ENCODE data around the gene DPYD. TPM values are rescaled to one million over a fixed set of nuclear protein-coding genes. Genes with fewer than 3 reads are reported as not detected.

The DPYD gene
- total RNA-seq, 4 donors from 2014 or later = 35.7 to 65.4 (median 43.7) TPM

- peaks cover 0 to 5% (median 0%) of the 10 kb centered on the region in 3 donors for H3K36me3 ChIP-seq
- H3K4me1 ChIP-seq = no peaks in the 10 kb centered on the region
- H3K4me3 ChIP-seq = no peak overlapping the region
- no peaks in the 10 kb centered on the region for H3K27me3 ChIP-seq
- WGBS, 2 donors = 63 to 66% methylated on average over 7 of the region's 7 CpGs
- peaks cover 0 to 3% (median 0%) of the 10 kb centered on the region in 4 donors for H3K9me3 ChIP-seq
- no peak overlapping the region for H3K27ac ChIP-seq
- DNase-seq (ENCODE audit: low spot score in 2 of 2) = no peak
- TF ChIP-seq CTCF (IDR thresholded peaks at IDR 0.05) (no peak), EP300 (IDR thresholded peaks at IDR 0.05) (no peak), POLR2A (IDR thresholded peaks at IDR 0.05) (no peak)
These were observed 50.2 kb downstream of the DPYD start for GRCh38 chr1:97870589-97870988.

- 46 to 48% methylated on average over 2 of the region's 2 CpGs for WGBS, 2 donors
- Histone ChIP-seq H3K27me3 (no peaks in the 10 kb centered on the region), H3K36me3 (peaks cover 0 to 5% (median 0%) of the 10 kb centered on the region in 3 donors), H3K4me3 (no peak overlapping the region), H3K9me3 (peaks cover 0 to 3% (median 0%) of the 10 kb centered on the region in 4 donors), H3K4me1 (no peaks in the 10 kb centered on the region), H3K27ac (no peak overlapping the region)
- no peak for TF ChIP-seq CTCF (IDR thresholded peaks at IDR 0.05)
- no peak for TF ChIP-seq EP300 (IDR thresholded peaks at IDR 0.05)
- TF ChIP-seq POLR2A (IDR thresholded peaks at IDR 0.05) = no peak
- no peak for DNase-seq (ENCODE audit: low spot score in 2 of 2)
These were observed 51.4 kb downstream of the DPYD start for GRCh38 chr1:97869441-97869840.

GRCh38 chr1:97867127-97867526 is 53.7 kb downstream of the DPYD start:
- Histone ChIP-seq H3K27ac (no peak overlapping the region), H3K27me3 (no peaks in the 10 kb centered on the region), H3K9me3 (peaks cover 0 to 3% (median 0%) of the 10 kb centered on the region in 4 donors), H3K4me1 (no peaks in the 10 kb centered on the region), H3K36me3 (no peaks in the 10 kb centered on the region), H3K4me3 (no peak overlapping the region)
- no peak for DNase-seq (ENCODE audit: low spot score in 2 of 2)
- 96% methylated on average over 4 of the region's 4 CpGs for WGBS, 2 donors
- no peak for TF ChIP-seq CTCF (IDR thresholded peaks at IDR 0.05)
- no peak for TF ChIP-seq EP300 (IDR thresholded peaks at IDR 0.05)
- no peak for TF ChIP-seq POLR2A (IDR thresholded peaks at IDR 0.05)

- Histone ChIP-seq H3K36me3 (no peaks in the 10 kb centered on the region), H3K4me3 (no peak overlapping the region), H3K9me3 (peaks cover 0 to 3% (median 0%) of the 10 kb centered on the region in 4 donors), H3K27ac (no peak overlapping the region), H3K27me3 (no peaks in the 10 kb centered on the region), H3K4me1 (no peaks in the 10 kb centered on the region)
- TF ChIP-seq POLR2A (IDR thresholded peaks at IDR 0.05) (no peak), CTCF (IDR thresholded peaks at IDR 0.05) (no peak), EP300 (IDR thresholded peaks at IDR 0.05) (no peak)
- 77 to 82% methylated on average over 5 of the region's 5 CpGs for WGBS, 2 donors
- no peak for DNase-seq (ENCODE audit: low spot score in 2 of 2)
These were observed 56.2 kb downstream of the DPYD start for GRCh38 chr1:97864615-97865014.

GRCh38 chr1:97853221-97853620 is 67.6 kb downstream of the DPYD start:
- H3K27me3 ChIP-seq = no peaks in the 10 kb centered on the region
- 91 to 93% methylated on average over 1 of the region's 1 CpG for WGBS, 2 donors

More at GRCh38 chr1:97853221-97853620, 67.6 kb downstream of the DPYD start:
- DNase-seq (ENCODE audit: low spot score in 2 of 2) = no peak
- Histone ChIP-seq H3K4me1 (peaks cover 0 to 12% (median 0%) of the 10 kb centered on the region in 4 donors), H3K36me3 (peaks cover 0 to 6% (median 0%) of the 10 kb centered on the region in 3 donors), H3K4me3 (no peak overlapping the region), H3K9me3 (no peaks in the 10 kb centered on the region), H3K27ac (no peak overlapping the region)
- no peak for TF ChIP-seq CTCF (IDR thresholded peaks at IDR 0.05)

Data from tibial nerve (tissue), 4 donors.